CD1c-positive myeloid dendritic cell (primary cell): Measurements from ENCODE around the gene HEMGN.
"Not testable (repeated sequence)": the region's sequence is repeated elsewhere in the genome, so short reads cannot be mapped to it uniquely, and the experiment has no call there.

Experiments
- DNase-seq: peaks from one replicate; pipeline ENCODE4 v3.0.0-alpha.2; 2016; ENCODE audit errors: extremely low spot score

HEMGN gene

DNA sequence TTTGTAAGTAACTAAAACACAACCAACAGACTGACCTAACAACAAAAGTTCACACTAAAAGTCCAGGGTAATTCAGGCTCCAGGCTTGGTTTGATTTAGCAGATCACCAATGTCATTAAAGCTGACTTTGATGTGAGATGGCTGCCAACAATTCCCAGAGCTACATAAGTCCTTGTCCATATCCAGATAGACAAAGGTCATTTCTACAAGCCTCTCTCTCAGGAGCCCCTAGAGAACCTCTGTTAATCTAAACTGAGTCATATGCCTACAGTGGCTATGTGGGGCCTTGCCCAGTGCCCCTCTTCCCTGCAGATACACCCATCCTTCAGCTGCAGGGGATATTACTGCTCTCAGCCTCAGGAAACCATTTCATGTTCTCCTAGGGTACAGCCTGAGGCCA, 26.9 kb upstream of the HEMGN start:
- DNase-seq, result no peak

DNA sequence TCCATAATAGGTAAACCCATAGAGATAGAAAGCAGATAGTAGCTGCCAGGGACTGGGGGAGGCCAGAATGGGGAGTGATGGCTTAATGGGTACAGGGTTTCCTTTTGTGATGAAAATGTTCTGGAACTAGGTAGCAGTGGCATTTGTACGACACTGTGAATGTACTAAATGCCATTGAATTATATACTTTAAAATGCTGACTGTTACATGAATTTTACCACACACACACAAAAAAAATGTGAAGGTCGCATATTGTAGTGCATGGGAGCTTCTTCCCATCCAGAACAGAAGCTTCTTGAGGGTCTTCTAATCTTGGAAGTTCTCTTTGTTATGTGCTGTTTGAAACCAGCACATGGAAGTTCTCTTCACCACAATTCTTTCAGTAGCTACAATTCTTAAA, 25.3 kb upstream of the HEMGN start:
- no peak for DNase-seq

DNA sequence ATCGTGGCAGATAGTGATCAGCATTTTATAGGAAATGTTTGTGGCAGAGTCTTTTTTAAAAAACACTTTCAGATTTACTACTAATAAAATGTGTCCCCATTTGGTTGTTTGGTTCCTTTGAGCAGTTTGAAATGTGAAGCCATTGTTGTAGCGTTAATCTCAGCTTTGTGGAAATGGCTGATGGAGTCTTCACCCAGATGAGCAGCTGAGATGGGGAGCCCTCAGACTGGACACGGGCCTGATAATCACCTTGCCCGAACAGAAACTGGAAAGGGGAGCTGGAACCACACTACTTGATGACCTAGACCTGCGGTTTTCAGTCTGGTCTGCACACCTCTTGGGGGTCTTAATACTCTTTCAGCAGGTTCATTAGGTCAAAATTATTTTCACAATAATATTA, 24.6 kb upstream of the HEMGN start:
- no peak for DNase-seq

DNA sequence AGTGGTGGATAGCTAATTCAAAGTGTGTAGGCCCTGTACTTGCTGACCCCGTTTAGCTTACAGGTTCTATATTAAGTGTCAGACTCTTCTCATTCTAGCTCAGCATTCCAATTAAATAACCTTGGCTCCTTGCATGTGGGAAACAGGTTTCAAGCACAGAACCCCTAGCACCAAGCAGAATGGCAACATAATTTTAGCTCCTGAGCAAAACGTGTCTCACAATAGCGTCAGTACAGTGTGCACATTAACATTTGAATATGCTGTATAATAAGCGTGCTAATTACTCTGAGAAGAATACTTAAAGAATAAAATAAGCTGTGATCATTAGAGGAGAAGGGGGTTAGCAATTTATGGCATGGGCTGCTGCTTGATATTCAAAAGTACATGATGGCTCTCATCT, 24.2 kb upstream of the HEMGN start:
- no peak for DNase-seq

DNA sequence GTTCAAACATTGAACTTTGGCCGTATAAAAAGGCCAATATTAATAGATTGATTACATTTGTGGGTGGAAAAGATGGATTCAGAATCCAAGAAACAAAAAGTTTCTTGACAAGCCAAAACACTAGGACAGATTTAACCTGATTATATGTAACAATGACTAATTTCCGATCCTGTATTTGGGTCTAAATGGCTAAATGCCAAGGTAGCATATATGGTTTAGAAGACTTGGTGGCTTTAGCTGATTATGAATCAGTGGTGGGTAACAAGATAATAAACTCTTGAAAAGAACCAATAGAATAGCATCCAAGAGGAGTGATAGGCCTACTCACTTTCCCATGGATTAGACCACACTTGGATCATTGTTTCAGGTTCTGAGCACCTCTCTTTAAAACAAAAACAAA, 23.4 kb upstream of the HEMGN start:
- DNase-seq, result no peak

DNA sequence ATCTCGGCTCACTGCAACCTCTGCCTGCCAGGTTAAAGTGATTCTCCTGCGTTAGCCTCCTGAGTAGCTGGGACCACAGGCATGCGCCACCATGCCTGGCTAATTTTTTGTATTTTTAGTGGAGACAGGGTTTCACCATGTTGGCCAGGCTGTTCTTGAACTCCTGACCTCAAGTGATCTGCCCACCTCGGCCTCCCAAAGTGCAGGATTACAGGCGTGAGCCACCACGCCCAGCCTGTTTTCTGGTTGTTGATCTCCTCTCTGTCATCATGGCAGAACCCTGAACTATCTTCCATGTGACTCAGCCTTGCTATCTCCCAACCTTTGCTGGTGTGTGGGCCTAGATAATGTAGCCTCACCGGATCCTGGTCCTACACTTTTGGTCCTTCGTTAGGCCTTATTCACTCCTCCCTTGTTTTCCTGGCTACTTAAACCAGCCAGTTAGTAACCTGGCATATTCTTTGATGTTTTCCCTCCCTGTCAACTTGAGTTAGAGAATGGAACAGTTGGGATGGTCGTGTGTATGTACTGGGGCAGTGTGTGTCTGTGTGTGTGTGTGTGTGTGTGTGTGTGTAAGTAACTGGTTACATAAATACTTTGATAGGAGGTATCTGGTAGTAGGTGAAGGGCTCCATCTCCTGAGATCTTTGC, 22.8 kb upstream of the HEMGN start:
- not testable (repeated sequence) for DNase-seq

DNA sequence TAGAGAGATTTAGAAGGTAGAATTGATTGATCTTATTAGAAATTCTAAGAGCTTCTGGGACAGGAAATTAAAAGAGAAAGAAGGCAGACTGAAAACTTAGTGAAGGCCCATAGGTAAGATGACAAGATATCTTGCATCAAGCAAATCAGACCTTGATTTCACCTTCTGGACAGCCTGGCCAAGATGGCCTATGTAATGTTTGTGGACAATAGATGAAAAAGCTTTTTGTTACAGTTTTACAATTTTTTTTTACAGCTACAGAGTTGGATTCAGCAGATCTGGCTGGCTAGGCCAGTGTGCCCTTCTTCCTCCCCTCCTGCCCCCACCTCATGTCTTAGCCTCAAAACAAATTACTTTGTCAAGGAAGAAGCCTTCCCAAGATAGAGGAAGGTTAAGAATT, 21.6 kb upstream of the HEMGN start:
- DNase-seq, result no peak

DNA sequence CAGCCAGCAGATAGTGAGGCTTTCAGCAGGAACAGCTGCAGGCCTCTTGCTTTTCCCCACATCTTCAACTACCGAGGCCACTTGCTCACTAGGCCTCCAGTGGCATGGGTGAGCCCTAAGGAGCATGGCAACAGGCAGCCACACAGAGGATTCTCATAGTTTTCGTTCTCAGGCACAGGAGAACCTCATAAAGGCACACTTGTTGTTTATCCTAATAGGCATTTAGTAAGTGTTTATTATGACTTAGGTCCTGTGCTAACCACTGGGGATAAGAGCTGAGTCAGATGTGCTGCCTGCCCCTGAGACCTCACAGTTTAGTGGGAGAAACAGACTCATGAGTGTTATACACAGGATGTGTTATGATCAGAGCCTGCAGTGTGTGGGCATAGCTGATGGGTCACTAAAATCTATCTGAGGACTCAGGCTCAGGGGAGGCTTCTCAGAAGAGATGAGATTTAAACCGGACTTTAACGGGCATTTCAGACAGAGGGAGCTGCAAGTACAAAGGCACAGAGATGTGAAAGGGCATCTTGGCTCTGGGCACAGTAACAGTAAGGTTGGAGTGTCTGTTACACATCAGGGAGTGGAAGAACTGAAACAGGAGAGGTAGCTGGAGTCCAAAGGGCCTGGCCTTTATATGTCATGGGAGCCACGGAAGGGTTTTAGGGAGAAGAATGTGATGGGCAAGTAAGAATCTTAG, 21.0 kb upstream of the HEMGN start:
- DNase-seq, result no peak

DNA sequence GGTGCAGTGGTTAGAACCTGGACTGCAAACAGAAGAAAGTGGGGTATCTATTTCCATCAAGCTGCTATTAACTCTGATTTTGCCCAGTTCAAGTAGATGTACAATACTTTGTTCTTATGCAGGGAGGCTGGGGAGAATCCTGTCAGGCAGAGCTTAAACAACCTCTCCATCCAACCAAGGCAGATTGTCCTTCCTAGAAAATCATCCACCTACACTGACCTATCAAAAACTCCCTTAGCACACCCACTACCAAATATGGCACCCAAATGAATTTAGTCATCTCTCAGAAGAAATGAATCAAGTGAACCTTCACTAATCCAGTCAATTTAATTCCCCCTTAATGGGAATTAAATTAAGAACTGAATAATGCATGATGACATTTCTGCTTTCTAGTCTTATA, 18.4 kb upstream of the HEMGN start:
- DNase-seq, result no peak

DNA sequence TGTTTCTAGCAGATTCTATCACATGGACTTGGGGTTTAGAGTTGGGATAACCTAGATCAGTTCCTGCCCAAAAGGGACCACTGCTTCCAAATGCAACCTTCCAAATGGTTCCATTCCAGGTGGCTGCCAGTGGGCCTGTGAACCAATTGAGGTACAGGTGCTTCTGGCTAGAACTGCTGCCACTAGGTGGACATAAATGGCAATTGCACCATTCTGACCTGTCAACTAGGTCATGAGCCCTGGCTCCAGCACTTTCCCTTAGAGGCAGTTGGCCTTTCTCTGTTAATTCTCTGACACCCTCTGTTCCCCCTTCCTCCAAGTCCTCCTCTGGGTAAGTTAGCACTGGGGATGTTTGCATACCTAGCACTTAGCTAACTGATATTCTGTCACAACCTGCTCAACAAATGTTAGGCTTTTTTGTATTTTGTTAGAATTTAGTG, 16.6 kb upstream of the HEMGN start:
- peak; percentile 29 for DNase-seq

DNA sequence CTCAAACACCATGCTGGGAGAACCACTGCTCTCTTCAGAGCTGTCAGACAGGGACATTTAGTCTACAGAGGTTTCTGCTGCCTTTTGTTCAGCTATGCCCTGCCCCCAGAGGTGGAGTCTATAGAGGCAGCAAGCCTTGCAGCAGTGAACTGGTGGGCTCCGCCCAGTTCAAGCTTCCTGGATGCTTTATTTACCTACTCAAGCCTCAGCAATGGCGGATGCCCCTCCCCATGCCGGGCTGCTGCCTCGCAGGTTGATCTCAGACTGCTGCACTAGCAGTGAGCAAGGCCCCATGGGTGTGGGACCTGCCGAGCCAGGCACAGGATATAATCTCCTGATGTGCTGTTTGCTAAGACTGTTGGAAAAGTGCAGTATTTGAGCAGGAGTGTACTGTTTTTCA, 12.9 kb upstream of the HEMGN start:
- not testable (repeated sequence) for DNase-seq

DNA sequence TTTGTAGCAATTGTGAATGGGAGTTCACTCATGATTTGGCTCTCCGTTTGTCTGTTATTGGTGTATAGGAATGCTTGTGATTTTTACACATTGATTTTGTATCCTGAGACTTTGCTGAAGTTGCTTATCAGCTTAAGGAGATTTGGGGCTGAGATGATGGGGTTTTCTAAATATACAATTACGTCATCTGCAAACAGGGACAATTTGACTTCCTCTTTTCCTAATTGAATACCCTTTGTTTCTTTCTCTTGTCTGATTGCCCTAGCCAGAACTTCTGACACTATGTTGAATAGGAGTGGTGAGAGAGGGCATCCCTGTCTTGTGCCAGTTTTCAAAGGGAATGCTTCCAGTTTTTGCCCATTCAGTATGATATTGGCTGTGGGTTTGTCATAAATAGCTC, 9.1 kb upstream of the HEMGN start:
- not testable (repeated sequence) for DNase-seq

DNA sequence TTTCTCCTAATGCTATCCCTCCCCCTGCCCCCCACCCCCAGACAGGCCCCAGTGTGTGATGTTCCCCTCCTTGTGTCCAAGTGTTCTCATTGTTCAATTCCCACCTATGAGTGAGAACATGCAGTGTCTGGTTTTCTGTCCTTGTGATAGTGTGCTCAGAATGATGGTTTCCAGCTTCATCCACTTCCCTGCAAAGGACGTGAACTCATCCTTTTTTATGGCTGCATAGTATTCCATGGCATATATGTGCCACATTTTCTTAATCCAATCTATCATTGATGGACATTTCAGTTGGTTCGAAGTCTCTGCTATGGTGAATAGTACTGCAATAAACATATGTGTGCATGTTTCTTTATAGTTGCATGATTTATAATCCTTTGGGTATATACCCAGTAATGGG, 7.5 kb upstream of the HEMGN start:
- DNase-seq, result not testable (repeated sequence)

DNA sequence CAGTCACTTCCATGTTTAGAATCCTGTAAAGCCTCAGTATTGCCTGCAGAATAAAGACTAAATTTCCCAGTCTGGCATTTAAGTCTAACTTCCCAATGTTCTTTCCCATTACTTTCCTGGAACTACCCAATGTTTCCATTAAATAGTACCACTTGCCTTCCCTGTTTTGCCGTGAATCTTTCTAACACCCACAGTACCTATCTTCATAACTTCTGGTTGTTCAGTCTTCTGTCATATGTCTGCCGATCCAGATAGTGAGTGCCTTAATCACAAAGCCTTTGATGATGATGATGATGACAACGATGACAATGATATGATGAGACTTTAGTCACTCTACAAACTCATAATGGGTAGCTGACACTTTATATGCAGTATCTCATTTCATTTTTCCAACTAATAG, 6.6 kb upstream of the HEMGN start:
- no peak for DNase-seq

DNA sequence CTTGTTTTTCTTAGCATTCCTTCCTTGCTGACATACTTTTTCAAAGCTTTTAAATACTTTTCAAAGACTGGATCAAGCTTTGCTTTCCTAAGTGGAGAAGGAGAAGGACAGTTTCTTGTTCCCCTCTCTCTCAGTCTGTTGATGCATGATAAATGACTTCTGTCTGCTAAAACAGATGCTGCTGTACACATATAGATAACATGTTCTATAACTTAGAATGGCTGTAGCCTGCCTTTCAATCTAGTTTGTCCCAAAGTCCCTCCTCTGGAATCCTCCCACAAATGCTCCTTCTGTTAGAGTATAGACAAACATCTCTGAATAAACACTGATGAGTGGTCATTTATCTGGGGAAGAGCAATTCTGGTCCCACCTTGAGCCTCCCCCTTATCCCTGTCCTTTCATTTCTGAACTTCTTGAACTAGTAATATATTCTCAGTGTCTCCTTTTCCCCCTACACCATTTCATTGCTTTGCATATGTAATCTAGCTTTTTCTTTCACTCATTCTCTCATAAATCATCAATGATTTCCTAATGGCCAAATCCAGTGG, 5.4 kb upstream of the HEMGN start:
- no peak for DNase-seq

DNA sequence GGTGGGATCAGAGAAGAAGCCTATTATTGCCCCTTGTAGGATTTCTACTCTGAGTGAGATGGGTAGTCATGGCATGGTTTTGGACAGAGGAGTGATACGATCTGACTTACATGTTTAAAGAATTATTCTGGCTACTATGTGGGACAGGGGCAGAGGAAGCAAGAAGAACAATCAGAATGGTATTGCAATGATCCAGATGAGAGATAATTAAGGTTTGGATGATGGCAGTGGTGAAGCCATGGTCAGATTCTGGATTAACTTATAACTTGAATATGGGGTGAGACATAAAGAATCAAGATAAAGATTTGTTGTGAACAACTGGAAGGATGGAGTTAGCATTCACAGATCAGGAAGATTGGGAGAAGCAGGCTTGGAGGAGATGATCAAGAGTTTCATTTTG, 3.4 kb upstream of the HEMGN start:
- no peak for DNase-seq

DNA sequence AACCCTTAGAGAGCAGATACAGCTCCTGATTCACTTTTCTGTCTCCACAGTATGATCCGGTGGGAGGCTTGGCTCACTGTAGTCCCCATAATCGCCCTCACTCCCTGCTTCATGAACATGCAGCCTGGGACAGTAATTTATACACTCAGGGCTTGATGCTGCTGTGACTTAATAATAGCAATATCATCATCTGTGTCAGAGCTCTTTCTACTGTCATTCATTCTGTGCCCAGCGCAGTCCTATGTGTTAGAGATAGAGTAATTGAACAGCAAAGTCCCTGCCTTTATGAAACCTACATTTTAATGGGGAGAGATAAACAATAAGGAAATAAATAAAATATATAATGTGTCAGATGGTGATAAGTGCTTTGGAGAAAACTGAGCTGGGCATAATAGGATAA, 2.8 kb upstream of the HEMGN start:
- no peak for DNase-seq

DNA sequence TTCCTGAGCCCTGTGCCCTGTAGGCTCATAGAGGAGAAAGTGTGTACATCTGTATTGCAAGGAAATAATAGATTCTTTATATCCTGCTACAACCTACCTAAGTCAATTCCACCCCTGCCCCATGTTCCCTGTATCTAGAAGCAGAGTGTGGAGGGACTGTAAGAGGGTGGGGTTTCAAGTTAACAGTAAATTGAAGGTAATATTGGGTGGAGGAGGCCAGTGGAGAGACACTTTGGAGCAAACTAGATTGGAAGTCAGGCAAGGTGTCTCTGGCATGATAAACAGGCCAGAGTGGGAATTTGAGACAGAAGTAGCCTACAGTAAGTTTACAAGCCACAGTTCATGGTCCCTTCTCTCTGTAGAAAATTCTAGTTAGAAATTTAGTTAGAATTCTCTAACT, 2.3 kb upstream of the HEMGN start:
- no peak for DNase-seq

DNA sequence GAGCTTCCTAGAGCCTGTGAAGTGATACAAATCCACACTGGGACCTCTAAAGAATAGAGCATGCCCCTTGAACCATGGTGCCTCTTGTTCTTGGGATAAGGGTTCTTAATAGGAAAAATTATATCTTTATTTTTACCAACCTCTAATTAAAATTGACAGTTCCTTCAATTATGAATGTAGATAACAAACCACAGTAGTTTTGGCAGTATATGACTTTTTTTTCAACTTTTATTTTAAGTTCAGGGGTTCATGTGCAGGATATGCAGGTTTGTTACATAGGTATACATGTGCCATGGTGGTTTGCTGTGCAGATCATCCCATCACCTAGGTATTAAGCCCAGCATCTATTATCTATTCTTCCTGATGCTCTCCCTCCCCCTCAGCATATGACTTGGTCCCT, 974 bp downstream of the HEMGN start:
- no peak for DNase-seq

DNA sequence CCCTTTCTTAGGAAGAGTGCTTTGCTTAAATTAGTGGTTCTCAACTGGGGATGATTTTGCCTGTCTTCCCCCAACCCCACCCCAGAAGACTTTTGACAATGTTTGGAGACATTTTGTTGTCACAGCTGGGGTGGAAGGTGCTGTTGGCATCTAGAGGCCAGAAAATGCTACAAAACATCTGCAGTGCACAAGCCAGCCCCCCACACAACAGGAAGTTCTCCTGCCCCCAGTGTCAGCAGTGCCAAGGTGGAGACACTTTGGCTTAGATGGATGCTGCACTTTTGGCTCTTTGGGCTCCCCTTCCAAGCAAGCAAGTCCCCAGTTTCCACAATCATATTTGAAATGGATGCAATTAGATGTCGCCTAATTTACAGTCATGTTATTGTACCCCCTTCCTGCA, 2.7 kb downstream of the HEMGN start:
- DNase-seq, result no peak

DNA sequence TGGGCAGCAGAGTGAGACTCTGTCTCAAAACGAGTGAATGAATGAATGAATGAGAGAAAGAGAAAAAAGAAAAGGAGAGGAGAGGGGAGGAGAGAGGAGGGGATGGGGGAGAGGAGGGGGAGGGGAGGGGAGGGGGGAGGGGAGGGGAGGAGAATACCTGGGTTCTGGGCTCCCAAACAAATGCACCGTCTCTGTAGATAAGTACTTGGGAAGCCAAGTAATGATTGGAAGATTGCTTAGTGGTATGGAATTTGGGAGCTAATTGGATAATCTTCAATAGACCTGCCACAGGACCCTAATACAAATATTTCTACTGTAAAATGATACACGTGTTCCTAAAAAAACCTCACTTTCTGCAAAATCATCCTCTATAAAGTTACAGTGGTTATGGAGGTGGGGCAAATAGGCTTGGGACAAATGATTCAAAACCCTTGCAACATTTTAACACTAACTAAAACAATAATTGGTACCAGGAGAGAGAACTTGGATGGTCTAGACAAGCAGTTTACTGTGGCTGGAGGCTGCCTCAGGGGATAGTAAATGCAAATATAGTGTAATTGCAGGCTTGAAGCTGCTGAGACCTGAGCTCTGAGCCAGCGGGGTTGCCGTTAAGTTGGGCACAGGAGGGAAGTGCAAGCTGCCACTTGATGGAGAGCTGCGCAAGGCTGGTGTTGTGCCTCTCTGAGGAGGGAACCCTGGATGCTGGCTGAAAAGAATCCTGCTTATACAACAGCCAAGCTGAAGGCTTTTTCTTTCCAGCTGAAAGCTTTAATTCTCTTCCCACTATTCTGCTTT, 3.5 kb downstream of the HEMGN start:
- no peak for DNase-seq

DNA sequence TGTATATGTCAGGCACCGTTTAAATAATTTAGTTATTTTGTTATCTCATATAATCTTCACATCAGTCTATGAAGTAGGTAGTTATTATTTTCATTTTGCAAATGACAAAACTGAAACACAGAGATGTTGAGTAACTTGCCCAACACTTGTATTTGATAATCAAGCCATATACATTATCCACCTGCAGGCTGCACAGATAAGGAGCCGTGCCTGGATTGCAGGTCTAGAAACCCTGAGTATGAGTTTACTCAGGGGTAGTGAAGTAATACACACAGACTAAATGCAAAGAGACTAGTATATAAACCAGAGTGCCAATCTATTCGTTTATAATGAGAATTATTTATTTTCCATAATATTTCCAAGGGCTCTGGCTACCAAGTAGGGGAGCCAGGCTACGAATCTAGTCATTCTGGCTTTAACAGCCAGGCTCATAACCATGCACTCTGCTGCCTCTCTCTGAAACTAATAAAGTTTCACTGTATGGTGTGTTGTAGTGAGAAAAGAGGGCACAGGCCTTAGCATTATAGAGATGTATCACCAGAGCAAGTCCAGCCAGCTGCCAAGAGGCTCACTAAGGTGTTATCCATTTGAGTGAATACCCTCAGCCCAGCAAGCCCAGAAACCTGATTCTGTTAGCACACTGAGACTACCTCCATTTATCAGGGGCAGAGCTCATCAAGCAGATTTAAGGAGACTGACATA, 4.5 kb downstream of the HEMGN start:
- DNase-seq, result no peak
